NCI-H748 (cell line): ENCODE measurements around the gene OR10V1.
"Not testable (repeated sequence)": the region's sequence is repeated elsewhere in the genome, so short reads cannot be mapped to it uniquely, and the experiment has no call there.

Experiments
- DNase-seq: peaks from one replicate; lab custom pipeline; 2025; ENCODE audit not compliant: unreplicated experiment; lab: John Stamatoyannopoulos, UW

Gene OR10V1

GRCh38 chr11:59710136-59710847 is 3.4 kb downstream of the OR10V1 start:
- DNase-seq = no peak

GRCh38 chr11:59708537-59708936 is 5.1 kb downstream of the OR10V1 start:
- no peak for DNase-seq

GRCh38 chr11:59707371-59707770 is 6.3 kb downstream of the OR10V1 start:
- DNase-seq = no peak

- no peak for DNase-seq
Observed at GRCh38 chr11:59706518-59707285, 6.9 kb downstream of the OR10V1 start.

- no peak for DNase-seq
Observed at GRCh38 chr11:59705294-59705693, 8.4 kb downstream of the OR10V1 start.

- DNase-seq = not testable (repeated sequence)
Observed at GRCh38 chr11:59703515-59703914, 10.1 kb downstream of the OR10V1 start.

GRCh38 chr11:59700157-59700556 is 13.5 kb downstream of the OR10V1 start:
- DNase-seq = not testable (repeated sequence)

- no peak for DNase-seq
Observed at GRCh38 chr11:59698506-59698905, 15.1 kb downstream of the OR10V1 start.

GRCh38 chr11:59692915-59693314 is 20.7 kb downstream of the OR10V1 start:
- no peak for DNase-seq

- DNase-seq = no peak
Observed at GRCh38 chr11:59691156-59691555, 22.5 kb downstream of the OR10V1 start.

GRCh38 chr11:59689015-59689414 is 24.6 kb downstream of the OR10V1 start:
- no peak for DNase-seq

- DNase-seq = peak; percentile 68
Observed at GRCh38 chr11:59681260-59681725, 32.4 kb downstream of the OR10V1 start.

- DNase-seq = peak; percentile 62
Observed at GRCh38 chr11:59680287-59681154, 33.1 kb downstream of the OR10V1 start.

GRCh38 chr11:59679347-59679746 is 34.3 kb downstream of the OR10V1 start:
- no peak for DNase-seq

GRCh38 chr11:59678813-59679165 is 34.9 kb downstream of the OR10V1 start:
- no peak for DNase-seq

- DNase-seq = no peak
Observed at GRCh38 chr11:59678118-59678812, 35.4 kb downstream of the OR10V1 start.

- DNase-seq = no peak
Observed at GRCh38 chr11:59676205-59676604, 37.4 kb downstream of the OR10V1 start.

- no peak for DNase-seq
Observed at GRCh38 chr11:59674291-59674690, 39.4 kb downstream of the OR10V1 start.

- no peak for DNase-seq
Observed at GRCh38 chr11:59673291-59673690, 40.4 kb downstream of the OR10V1 start.

GRCh38 chr11:59671471-59671870 is 42.2 kb downstream of the OR10V1 start:
- DNase-seq = no peak

- no peak for DNase-seq
Observed at GRCh38 chr11:59669611-59670009, 44.0 kb downstream of the OR10V1 start.
